ENCODE measurements around the gene DCP1A.
"Not testable (repeated sequence)": the region's sequence is repeated elsewhere in the genome, so short reads cannot be mapped to it uniquely, and the experiment has no call there.

Gene DCP1A

GRCh38 chr3:53347261-53348064, at the start of gene DCP1A:
Gene DCP1A, minus strand, starts transcription at chr3:53347543. Its CDS starts 26 bp downstream, at chr3:53347517.
- DNase-seq: peak; percentile 98

GRCh38 chr3:53384465-53385423, 37.4 kb upstream of the DCP1A start:
- DNase-seq: no peak

- DNase-seq: no peak
These were observed 34.8 kb upstream of the DCP1A start for GRCh38 chr3:53382106-53382505.

- no peak for DNase-seq
These were observed 33.0 kb upstream of the DCP1A start for GRCh38 chr3:53380306-53380705.

GRCh38 chr3:53379898-53380297, 32.6 kb upstream of the DCP1A start:
- no peak for DNase-seq

- DNase-seq: no peak
These were observed 30.5 kb upstream of the DCP1A start for GRCh38 chr3:53377794-53378193.

GRCh38 chr3:53376679-53377078, 29.3 kb upstream of the DCP1A start:
- DNase-seq: no peak

GRCh38 chr3:53375019-53375418, 27.7 kb upstream of the DCP1A start:
- DNase-seq: peak; percentile 61

GRCh38 chr3:53370719-53371118, 23.4 kb upstream of the DCP1A start:
- DNase-seq: not testable (repeated sequence)

- no peak for DNase-seq
These were observed 14.5 kb upstream of the DCP1A start for GRCh38 chr3:53361852-53362251.

- no peak for DNase-seq
These were observed 10.1 kb upstream of the DCP1A start for GRCh38 chr3:53357458-53357857.

- DNase-seq: no peak
These were observed 7.7 kb upstream of the DCP1A start for GRCh38 chr3:53354945-53355498.

GRCh38 chr3:53353202-53353601, 5.9 kb upstream of the DCP1A start:
- DNase-seq: no peak

GRCh38 chr3:53350652-53351051, 3.3 kb upstream of the DCP1A start:
- DNase-seq: no peak

- not testable (repeated sequence) for DNase-seq
These were observed 775 bp upstream of the DCP1A start for GRCh38 chr3:53348118-53348517.

GRCh38 chr3:53346922-53347260, 452 bp downstream of the DCP1A start:
- DNase-seq: no peak

- DNase-seq: peak; percentile 36
These were observed 829 bp downstream of the DCP1A start for GRCh38 chr3:53346514-53346913.

GRCh38 chr3:53342353-53342752, 5.0 kb downstream of the DCP1A start:
- no peak for DNase-seq

GRCh38 chr3:53337167-53337940, 10.0 kb downstream of the DCP1A start:
- no peak for DNase-seq

GRCh38 chr3:53334742-53335141, 12.6 kb downstream of the DCP1A start:
- DNase-seq: no peak

GRCh38 chr3:53331871-53332270, 15.5 kb downstream of the DCP1A start:
- no peak for DNase-seq

- no peak for DNase-seq
These were observed 17.4 kb downstream of the DCP1A start for GRCh38 chr3:53329897-53330296.

- no peak for DNase-seq
These were observed 18.6 kb downstream of the DCP1A start for GRCh38 chr3:53328746-53329145.
